Neuronal stem cell (in vitro differentiated cells): ENCODE results near the gene OR2AK2.
"Not testable (repeated sequence)": the region's sequence is repeated elsewhere in the genome, so short reads cannot be mapped to it uniquely, and the experiment has no call there.

Source experiments
- DNase-seq: peaks from one replicate; pipeline ENCODE4 v3.0.0-alpha.2; 2013; ENCODE audit warnings: low spot score
- H2AFZ ChIP-seq: one replicate; pipeline ENCODE4 v1.6.1; 2013; ENCODE audit warnings: mild to moderate bottlenecking, low read length, inconsistent platforms
- H2AK5ac ChIP-seq: 2 replicates; pipeline ENCODE4 v1.6.1; 2013; ENCODE audit warnings: low read depth, mild to moderate bottlenecking, inconsistent platforms, low read length, moderate library complexity, mixed read lengths
- H2BK120ac ChIP-seq: 2 replicates; pipeline ENCODE4 v1.6.1; 2013; ENCODE audit warnings: low read depth, mild to moderate bottlenecking, inconsistent platforms, low read length, moderate library complexity, mixed read lengths
- H2BK12ac ChIP-seq: one replicate; pipeline ENCODE4 v1.6.1; 2013; ENCODE audit warnings: low read length, inconsistent platforms
- H2BK15ac ChIP-seq: 2 replicates; pipeline ENCODE4 v1.6.1; 2013; ENCODE audit warnings: mild to moderate bottlenecking, low read length, inconsistent platforms, mixed read lengths
- H2BK5ac ChIP-seq: one replicate; pipeline ENCODE4 v1.6.1; 2013; ENCODE audit warnings: inconsistent platforms, mild to moderate bottlenecking, low read length, moderate library complexity
- H3K14ac ChIP-seq: one replicate; pipeline ENCODE4 v1.6.1; 2013; ENCODE audit warnings: low read length, inconsistent platforms
- H3K18ac ChIP-seq: 2 replicates; pipeline ENCODE4 v1.6.1; 2013; ENCODE audit warnings: low read length, inconsistent platforms
- H3K23ac ChIP-seq: 2 replicates; pipeline ENCODE4 v1.6.1; 2013; ENCODE audit warnings: low read depth, mild to moderate bottlenecking, mixed read lengths, low read length, inconsistent platforms; ENCODE audit not compliant: poor library complexity
- H3K27ac ChIP-seq: replicated peaks from 3 replicates; pipeline ENCODE4 v1.5.1; 2013; ENCODE audit warnings: low read length, inconsistent platforms
- H3K27me3 ChIP-seq, 3 experiments: 2 replicates each; pipeline ENCODE4 v1.6.1; 2013; ENCODE audit warnings: low read length in 3 of 3, mild to moderate bottlenecking in 2 of 3, inconsistent platforms in 1 of 3, low read depth in 1 of 3, mixed read lengths in 1 of 3, moderate library complexity in 1 of 3; ENCODE audit not compliant: control insufficient read depth in 3 of 3, insufficient read depth in 3 of 3
- H3K36me3 ChIP-seq, 2 donors: replicated peaks in 1 of 2; 2 replicates each; pipeline ENCODE4 v1.6.1; 2013; ENCODE audit warnings: low read length in 2 of 2; ENCODE audit not compliant: control insufficient read depth in 2 of 2, insufficient read depth in 2 of 2
- H3K4ac ChIP-seq: 2 replicates; pipeline ENCODE4 v1.6.1; 2013; ENCODE audit warnings: inconsistent platforms, mild to moderate bottlenecking, low read length, moderate library complexity
- H3K4me1 ChIP-seq, 2 donors: 1 replicate in 1 of 2; 2 replicates in 1 of 2; pipeline ENCODE4 v1.6.1; 2013; ENCODE audit warnings: low read length in 2 of 2, low read depth in 1 of 2; ENCODE audit not compliant: control insufficient read depth in 2 of 2, insufficient read depth in 1 of 2
- H3K4me2 ChIP-seq: one replicate; pipeline ENCODE4 v1.6.1; 2013; ENCODE audit warnings: mild to moderate bottlenecking, low read length, inconsistent platforms; ENCODE audit not compliant: insufficient read depth, poor library complexity, severe bottlenecking
- H3K4me3 ChIP-seq, 2 donors: 2 replicates each; pipeline ENCODE4 v1.5.1; 2013; ENCODE audit warnings: low read length in 2 of 2, mild to moderate bottlenecking in 2 of 2, inconsistent platforms in 1 of 2, moderate library complexity in 1 of 2
- H3K79me1 ChIP-seq: one replicate; pipeline ENCODE4 v1.6.1; 2013; ENCODE audit warnings: low read depth, mild to moderate bottlenecking, inconsistent platforms, low read length, moderate library complexity
- H3K9ac ChIP-seq: one replicate; pipeline ENCODE4 v1.6.1; 2013; ENCODE audit warnings: mild to moderate bottlenecking, low read depth, low read length, inconsistent platforms; ENCODE audit not compliant: poor library complexity
- H3K9me3 ChIP-seq, 2 donors: replicated peaks in 1 of 2; 2 replicates each; pipeline versions ENCODE3 to v1.6.1; 2013; ENCODE audit warnings: low read length in 2 of 2, mild to moderate bottlenecking in 2 of 2, inconsistent platforms in 1 of 2, low read depth in 1 of 2, mixed read lengths in 1 of 2, moderate library complexity in 1 of 2; ENCODE audit not compliant: control insufficient read depth in 2 of 2, insufficient read depth in 1 of 2
- H4K8ac ChIP-seq: one replicate; pipeline ENCODE4 v1.6.1; 2013; ENCODE audit warnings: low read depth, mild to moderate bottlenecking, inconsistent platforms, low read length, moderate library complexity
- H4K91ac ChIP-seq: one replicate; pipeline ENCODE4 v1.6.1; 2013; ENCODE audit warnings: low read length, low read depth, mild to moderate bottlenecking, inconsistent platforms; ENCODE audit not compliant: poor library complexity
- WGBS, 2 donors: extraction: QIAGEN DNeasy Blood & Tissue Kit; methylation state at CpG; one replicate each; pipeline ENCODE4 v1.1.7; 2013; ENCODE audit warnings: missing lambda C conversion rate in 2 of 2, mixed read lengths in 1 of 2; ENCODE audit not compliant: insufficient read length in 2 of 2, insufficient replicate concordance in 1 of 2; ENCODE audit errors: extremely low coverage in 2 of 2; 5-methylcytosine and 5-hydroxymethylcytosine counted together

The OR2AK2 gene

GRCh38 chr1:247933989-247934388, 31.0 kb upstream of the OR2AK2 start:
- Histone ChIP-seq H3K4ac (no peak overlapping the region), H3K9me3 (peaks cover 0 to 10% of the 10 kb centered on the region in 2 donors), H3K4me1 (no peaks in the 10 kb centered on the region), H3K79me1 (no peaks in the 10 kb centered on the region), H3K18ac (no peak overlapping the region), H3K23ac (no peak overlapping the region), H2BK5ac (no peak overlapping the region), H3K4me2 (no peak overlapping the region), H4K91ac (no peak overlapping the region), H2BK15ac (no peak overlapping the region), H3K27ac (no peak overlapping the region), H3K36me3 (no peaks in the 10 kb centered on the region), H2AFZ (no peak overlapping the region), H4K8ac (no peak overlapping the region), H2AK5ac (no peak overlapping the region), H3K9ac (no peak overlapping the region), H3K4me3 (no peak overlapping the region), H3K14ac (no peak overlapping the region), H2BK12ac (no peak overlapping the region), H3K27me3 (no peaks in the 10 kb centered on the region), H2BK120ac (no peak overlapping the region)
- no peak for DNase-seq
- WGBS, 2 donors: no CpG with 5 or more reads among the region's 8 CpGs

GRCh38 chr1:247935781-247936180, 29.3 kb upstream of the OR2AK2 start:
- Histone ChIP-seq H3K14ac (no peak overlapping the region), H4K91ac (no peak overlapping the region), H3K36me3 (no peaks in the 10 kb centered on the region), H3K4me3 (no peak overlapping the region), H2BK15ac (no peak overlapping the region), H2BK12ac (no peak overlapping the region), H2BK5ac (no peak overlapping the region), H3K23ac (no peak overlapping the region), H3K9ac (no peak overlapping the region), H2AFZ (no peak overlapping the region), H3K9me3 (peaks cover 0 to 10% of the 10 kb centered on the region in 2 donors), H3K79me1 (no peaks in the 10 kb centered on the region), H4K8ac (no peak overlapping the region), H2BK120ac (no peak overlapping the region), H3K4me1 (no peaks in the 10 kb centered on the region), H3K4me2 (no peak overlapping the region), H2AK5ac (no peak overlapping the region), H3K4ac (no peak overlapping the region), H3K27ac (no peak overlapping the region), H3K27me3 (no peaks in the 10 kb centered on the region), H3K18ac (no peak overlapping the region)
- WGBS, 2 donors: no CpG with 5 or more reads among the region's 9 CpGs
- DNase-seq: no peak

GRCh38 chr1:247936415-247936814, 28.6 kb upstream of the OR2AK2 start:
- Histone ChIP-seq H4K8ac (no peak overlapping the region), H2BK5ac (no peak overlapping the region), H3K4ac (no peak overlapping the region), H3K9ac (no peak overlapping the region), H3K79me1 (no peaks in the 10 kb centered on the region), H3K36me3 (no peaks in the 10 kb centered on the region), H3K14ac (no peak overlapping the region), H4K91ac (no peak overlapping the region), H2BK15ac (no peak overlapping the region), H2BK12ac (no peak overlapping the region), H3K18ac (no peak overlapping the region), H3K23ac (no peak overlapping the region), H2AK5ac (no peak overlapping the region), H3K4me1 (no peaks in the 10 kb centered on the region), H3K27ac (no peak overlapping the region), H3K9me3 (peaks cover 0 to 10% of the 10 kb centered on the region in 2 donors), H3K4me2 (no peak overlapping the region), H3K4me3 (no peak overlapping the region), H3K27me3 (no peaks in the 10 kb centered on the region), H2BK120ac (no peak overlapping the region), H2AFZ (no peak overlapping the region)
- no peak for DNase-seq
- no CpG with 5 or more reads among the region's 18 CpGs for WGBS, 2 donors

- peak overlapping the region; percentile 48 for H3K23ac ChIP-seq
- not testable (repeated sequence) for H3K27me3 ChIP-seq, H2BK12ac ChIP-seq, H4K8ac ChIP-seq, H3K4me1 ChIP-seq, H2BK15ac ChIP-seq, H2AFZ ChIP-seq, H3K14ac ChIP-seq, H4K91ac ChIP-seq, H3K4ac ChIP-seq, H2AK5ac ChIP-seq, H3K36me3 ChIP-seq, H3K79me1 ChIP-seq, H2BK120ac ChIP-seq
- peak overlapping the region; percentile 48 for H3K4me2 ChIP-seq
- peaks cover 0 to 10% of the 10 kb centered on the region in 2 donors for H3K9me3 ChIP-seq
- WGBS, 2 donors: no CpG with 5 or more reads among the region's 44 CpGs
- peak overlapping the region; percentile 81 for H3K9ac ChIP-seq
- H3K27ac ChIP-seq: peak overlapping the region; percentile 27
- peak overlapping the region; percentile 83 for H3K18ac ChIP-seq
- peak overlapping the region in 1 of 2 donors; percentile 90 for H3K4me3 ChIP-seq
- DNase-seq: peak; percentile 74
- peak overlapping the region; percentile 68 for H2BK5ac ChIP-seq
These were observed 27.9 kb upstream of the OR2AK2 start for GRCh38 chr1:247936965-247937734.
